Measurements from ENCODE around the gene CCDC71L. TPM values are rescaled to one million over a fixed set of nuclear protein-coding genes. Genes with fewer than 3 reads are reported as not detected.

Gene CCDC71L
- total and polyA plus RNA-seq, 2 donors (not counting 1 experiment from before 2014, with no cell fraction given) = 11.7 to 29.5 TPM

DNA sequence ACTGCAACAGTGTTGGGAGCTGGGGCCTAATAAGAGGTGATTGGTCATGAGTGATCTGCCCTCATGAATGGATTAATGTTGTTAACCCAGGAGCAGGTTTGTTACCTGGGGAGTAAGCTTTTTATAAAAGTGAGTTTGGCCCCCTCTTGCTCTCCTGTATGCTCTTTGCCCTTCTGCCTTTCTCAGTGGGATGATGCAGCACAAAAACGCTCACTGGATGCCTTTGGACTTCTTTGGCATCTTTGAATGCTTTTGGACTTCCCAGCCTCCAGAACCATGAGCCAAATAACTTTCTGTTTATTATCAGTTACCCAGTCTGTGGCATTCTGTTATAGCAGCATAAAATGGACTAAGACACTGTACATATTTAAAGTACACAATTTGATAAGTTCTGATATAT, 48.5 kb downstream of the CCDC71L start:
- H2AFZ ChIP-seq (ENCODE audit: insufficient read depth, low read depth, low read length, poor library complexity, severe bottlenecking) = no peak overlapping the region
- WGBS (ENCODE audit: insufficient coverage) = 100% methylated on average over 1 of the region's 1 CpG
- POLR2A ChIA-PET = no interaction called here

DNA sequence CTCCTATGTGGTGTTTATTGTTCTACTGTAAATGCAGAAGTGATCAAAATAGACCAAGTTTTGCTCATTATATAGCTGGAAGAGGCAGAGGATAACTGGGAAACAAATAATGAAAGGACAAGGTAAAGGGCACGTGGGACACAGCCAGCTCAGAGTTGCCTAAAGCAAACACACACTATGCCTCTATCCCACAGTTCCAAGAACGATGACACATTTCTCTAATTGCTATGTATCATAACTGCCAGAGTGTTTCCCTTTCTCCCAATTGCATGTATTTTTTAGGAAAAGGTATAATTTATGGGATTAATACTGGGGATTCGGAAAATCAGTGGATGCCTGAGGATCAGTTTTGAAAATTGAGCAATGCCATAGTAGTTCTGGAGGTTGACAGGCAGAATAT, 49.0 kb downstream of the CCDC71L start:
- Histone ChIP-seq H3K4me3 (ENCODE audit: control extremely low read depth in 1 of 5, extremely low read depth in 1 of 5, insufficient read depth in 1 of 5, low read depth in 2 of 5, low read length in 4 of 5) (no peak overlapping the region), H3K9me3 (ENCODE audit: control extremely low read depth in 1 of 3, control insufficient read depth in 2 of 3, insufficient read depth in 1 of 3, low read length in 2 of 3) (no peaks in the 10 kb centered on the region), H4K20me1 (ENCODE audit: control insufficient read depth, insufficient read depth, low read length, poor library complexity, severe bottlenecking) (no peaks in the 10 kb centered on the region), H3K4me2 (replicated peaks; ENCODE audit: low read depth, low read length, poor library complexity, severe bottlenecking) (no peak overlapping the region), H3K4me1 (ENCODE audit: control insufficient read depth in 2 of 2, insufficient read depth in 2 of 2, low read length in 2 of 2) (no peaks in the 10 kb centered on the region), H3K27me3 (replicated peaks in 1 of 4; ENCODE audit: control extremely low read depth in 1 of 4, control insufficient read depth in 3 of 4, insufficient read depth in 4 of 4, low read length in 3 of 4) (no peaks in the 10 kb centered on the region), H3K9ac (ENCODE audit: low read length) (no peak overlapping the region), H3K27ac (ENCODE audit: low read length in 2 of 2) (no peak overlapping the region), H3K36me3 (replicated peaks in 1 of 2; ENCODE audit: control extremely low read depth in 1 of 2, control insufficient read depth in 1 of 2, extremely low read depth in 1 of 2, insufficient read depth in 2 of 2, low read length in 1 of 2) (no peaks in the 10 kb centered on the region), H2AFZ (ENCODE audit: insufficient read depth, low read depth, low read length, poor library complexity, severe bottlenecking) (no peak overlapping the region), H3K79me2 (ENCODE audit: control insufficient read depth, insufficient read depth, low read length) (no peaks in the 10 kb centered on the region)
- Mint-ChIP-seq H3K4me3 (no peak overlapping the region), H3K27me3 (peaks cover 5% of the 10 kb centered on the region), H3K27ac (no peak overlapping the region), H3K9me3 (ENCODE audit: insufficient read depth) (no peaks in the 10 kb centered on the region), H3K4me1 (no peaks in the 10 kb centered on the region)
- no peak for TF ChIP-seq EZH2 (IDR thresholded peaks at IDR 0.05; ENCODE audit: borderline replicate concordance, insufficient read depth, low read depth, low read length, poor library complexity, severe bottlenecking)
- TF ChIP-seq, protein P1, sequence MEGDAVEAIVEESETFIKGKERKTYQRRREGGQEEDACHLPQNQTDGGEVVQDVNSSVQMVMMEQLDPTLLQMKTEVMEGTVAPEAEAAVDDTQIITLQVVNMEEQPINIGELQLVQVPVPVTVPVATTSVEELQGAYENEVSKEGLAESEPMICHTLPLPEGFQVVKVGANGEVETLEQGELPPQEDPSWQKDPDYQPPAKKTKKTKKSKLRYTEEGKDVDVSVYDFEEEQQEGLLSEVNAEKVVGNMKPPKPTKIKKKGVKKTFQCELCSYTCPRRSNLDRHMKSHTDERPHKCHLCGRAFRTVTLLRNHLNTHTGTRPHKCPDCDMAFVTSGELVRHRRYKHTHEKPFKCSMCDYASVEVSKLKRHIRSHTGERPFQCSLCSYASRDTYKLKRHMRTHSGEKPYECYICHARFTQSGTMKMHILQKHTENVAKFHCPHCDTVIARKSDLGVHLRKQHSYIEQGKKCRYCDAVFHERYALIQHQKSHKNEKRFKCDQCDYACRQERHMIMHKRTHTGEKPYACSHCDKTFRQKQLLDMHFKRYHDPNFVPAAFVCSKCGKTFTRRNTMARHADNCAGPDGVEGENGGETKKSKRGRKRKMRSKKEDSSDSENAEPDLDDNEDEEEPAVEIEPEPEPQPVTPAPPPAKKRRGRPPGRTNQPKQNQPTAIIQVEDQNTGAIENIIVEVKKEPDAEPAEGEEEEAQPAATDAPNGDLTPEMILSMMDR (IDR thresholded peaks at IDR 0.05) = no peak
- ChIA-PET CTCF (interaction anchor here (1.0 kb wide), 1 partner anchor 42 kb away, joined by 3 read pairs; no protein-coding TSS in a partner anchor), POLR2A (no interaction called here)
- intact Hi-C loops (cut with micrococcal nuclease) = no loop called here
- no CpG with 5 or more reads among the region's 3 CpGs for WGBS (ENCODE audit: insufficient coverage)
- ATAC-seq (ENCODE audit: low read depth) = no peak
- DNase-seq = no peak

More for the DNA sequence above, 48.5 kb downstream of the CCDC71L start:
- intact Hi-C loops (cut with micrococcal nuclease) = no loop called here
- Histone ChIP-seq H3K79me2 (ENCODE audit: control insufficient read depth, insufficient read depth, low read length) (no peaks in the 10 kb centered on the region), H3K4me1 (ENCODE audit: control insufficient read depth in 2 of 2, insufficient read depth in 2 of 2, low read length in 2 of 2) (no peaks in the 10 kb centered on the region), H3K36me3 (replicated peaks in 1 of 2; ENCODE audit: control extremely low read depth in 1 of 2, control insufficient read depth in 1 of 2, extremely low read depth in 1 of 2, insufficient read depth in 2 of 2, low read length in 1 of 2) (no peaks in the 10 kb centered on the region), H4K20me1 (ENCODE audit: control insufficient read depth, insufficient read depth, low read length, poor library complexity, severe bottlenecking) (no peaks in the 10 kb centered on the region), H3K4me2 (replicated peaks; ENCODE audit: low read depth, low read length, poor library complexity, severe bottlenecking) (no peak overlapping the region), H3K9ac (ENCODE audit: low read length) (no peak overlapping the region), H3K4me3 (ENCODE audit: control extremely low read depth in 1 of 5, extremely low read depth in 1 of 5, insufficient read depth in 1 of 5, low read depth in 2 of 5, low read length in 4 of 5) (no peak overlapping the region), H3K27ac (ENCODE audit: low read length in 2 of 2) (no peak overlapping the region), H3K27me3 (replicated peaks in 1 of 4; ENCODE audit: control extremely low read depth in 1 of 4, control insufficient read depth in 3 of 4, insufficient read depth in 4 of 4, low read length in 3 of 4) (no peaks in the 10 kb centered on the region), H3K9me3 (ENCODE audit: control extremely low read depth in 1 of 3, control insufficient read depth in 2 of 3, insufficient read depth in 1 of 3, low read length in 2 of 3) (no peaks in the 10 kb centered on the region)
- Mint-ChIP-seq H3K27me3 (peaks cover 5% of the 10 kb centered on the region), H3K27ac (no peak overlapping the region), H3K4me1 (no peaks in the 10 kb centered on the region), H3K4me3 (no peak overlapping the region), H3K9me3 (ENCODE audit: insufficient read depth) (no peaks in the 10 kb centered on the region)
- DNase-seq = no peak
- TF ChIP-seq, protein P1 (IDR thresholded peaks at IDR 0.05) = no peak
- TF ChIP-seq EZH2 (IDR thresholded peaks at IDR 0.05; ENCODE audit: borderline replicate concordance, insufficient read depth, low read depth, low read length, poor library complexity, severe bottlenecking) = no peak
- CTCF ChIA-PET = interaction anchor here (1.0 kb wide), 1 partner anchor 42 kb away, joined by 3 read pairs; no protein-coding TSS in a partner anchor
- ATAC-seq (ENCODE audit: low read depth) = no peak
